Epithelial cell of proximal tubule (primary cell): Measurements from ENCODE around the gene CFAP70. TPM values are rescaled to one million over a fixed set of nuclear protein-coding genes. Genes with fewer than 3 reads are reported as not detected.

ENCODE experiments used
- DNase-seq: peaks from one replicate; pipeline ENCODE4 v3.0.0-alpha.2; 2011; ENCODE audit warnings: low read depth
- H3K4me3 ChIP-seq: 2 replicates; pipeline ENCODE4 v1.5.1; 2011; ENCODE audit warnings: low read depth, mild to moderate bottlenecking, low read length
- CTCF ChIP-seq: conservative IDR thresholded peaks from 2 replicates; pipeline ENCODE4 v1.5.1; 2012; ENCODE audit warnings: low read depth, mild to moderate bottlenecking, low read length
- total RNA-seq: library from RNA; depleted of rRNA; stranded (reverse); fragments of >200 nt; gene quantifications from 2 replicates; pipeline ENCODE4 v1.2.3, GENCODE V29; 2015

The CFAP70 gene
- total RNA-seq, 1 donor from 2014 or later, result 0.98 TPM

GRCh38 chr10:73376679-73377078, 18.0 kb upstream of the CFAP70 start:
- no peak for TF ChIP-seq CTCF
- no peak overlapping the region for H3K4me3 ChIP-seq
- DNase-seq, result no peak

- no peak for DNase-seq
- no peak for TF ChIP-seq CTCF
- H3K4me3 ChIP-seq, result no peak overlapping the region
Measured at GRCh38 chr10:73368238-73368637, 9.6 kb upstream of the CFAP70 start.

GRCh38 chr10:73366381-73367298, 8.0 kb upstream of the CFAP70 start:
- no peak overlapping the region for H3K4me3 ChIP-seq
- DNase-seq, result no peak
- no peak for TF ChIP-seq CTCF

GRCh38 chr10:73364964-73365363, 6.3 kb upstream of the CFAP70 start:
- no peak for DNase-seq
- TF ChIP-seq CTCF, result no peak
- H3K4me3 ChIP-seq, result no peak overlapping the region

GRCh38 chr10:73359492-73359891, 828 bp upstream of the CFAP70 start:
- no peak for DNase-seq
- TF ChIP-seq CTCF, result no peak
- no peak overlapping the region for H3K4me3 ChIP-seq

GRCh38 chr10:73357821-73358220, 843 bp downstream of the CFAP70 start:
- no peak for TF ChIP-seq CTCF
- DNase-seq, result no peak
- H3K4me3 ChIP-seq, result peak overlapping the region; percentile 70

- TF ChIP-seq CTCF, result no peak
- no peak for DNase-seq
- H3K4me3 ChIP-seq, result no peak overlapping the region
Measured at GRCh38 chr10:73357166-73357565, 1.5 kb downstream of the CFAP70 start.
